ENCODE data around the gene DIP2C. TPM values are rescaled to one million over a fixed set of nuclear protein-coding genes. Genes with fewer than 3 reads are reported as not detected.

DIP2C gene
- polyA plus RNA-seq, 2 donors = 2.2 to 2.7 TPM

- WGBS, 2 donors = 72 to 73% methylated on average over 10 of the region's 10 CpGs
- Histone ChIP-seq H3K9me3 (ENCODE audit: control insufficient read depth in 2 of 2, insufficient read depth in 1 of 2, low read depth in 1 of 2, low read length in 1 of 2) (no peaks in the 10 kb centered on the region), H3K4me1 (ENCODE audit: control insufficient read depth in 2 of 2, insufficient read depth in 2 of 2, low read length in 1 of 2) (peaks cover 6% of the 10 kb centered on the region in 2 donors)
Measured at GRCh38 chr10:576130-576465, 113.4 kb downstream of the DIP2C start.

DNA sequence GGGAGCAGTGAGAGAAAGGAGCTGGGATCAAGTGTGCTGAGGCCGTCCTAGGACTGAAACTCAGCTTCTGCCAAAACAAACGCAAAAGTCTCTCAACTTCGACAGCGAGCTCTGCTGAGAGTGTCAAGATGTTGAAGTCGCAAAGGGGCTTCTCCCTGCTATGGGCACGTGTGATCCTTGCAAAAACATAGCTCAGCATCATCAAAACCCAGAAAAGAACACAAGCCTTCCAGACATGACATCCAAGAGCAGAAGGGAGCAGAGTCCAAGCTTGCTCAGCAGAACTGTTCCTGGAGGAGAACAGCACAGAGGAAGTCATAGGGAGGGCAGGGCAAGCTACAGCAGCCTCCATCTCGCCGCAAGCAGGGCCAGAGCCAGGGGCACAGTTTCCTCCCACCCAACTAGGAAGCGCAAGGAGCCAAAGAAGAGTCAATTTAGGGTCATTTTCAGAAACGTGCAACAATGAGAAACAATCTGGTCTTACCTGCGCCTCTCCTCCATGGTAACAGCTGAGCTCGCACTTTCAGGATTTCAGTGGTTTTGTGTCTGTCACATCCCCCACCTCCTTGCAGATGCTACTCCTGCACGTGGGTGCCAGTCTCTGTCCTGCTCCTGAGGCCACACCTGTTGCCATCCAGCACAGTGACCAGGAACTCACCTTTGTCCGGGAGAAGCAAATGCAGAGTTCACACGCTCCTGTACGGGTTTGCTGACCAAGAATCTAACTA, 113.9 kb downstream of the DIP2C start:
- no peaks in the 10 kb centered on the region for H3K27me3 ChIP-seq (ENCODE audit: control insufficient read depth in 1 of 2, insufficient read depth in 2 of 2, low read length in 2 of 2)
- H3K27ac ChIP-seq (ENCODE audit: low read depth in 2 of 2, low read length in 1 of 2) = no peak overlapping the region
- no peaks in the 10 kb centered on the region for H3K36me3 ChIP-seq (ENCODE audit: control insufficient read depth in 2 of 2, insufficient read depth in 2 of 2, low read length in 1 of 2)
- peaks cover 6% of the 10 kb centered on the region in 2 donors for H3K4me1 ChIP-seq (ENCODE audit: control insufficient read depth in 2 of 2, insufficient read depth in 2 of 2, low read length in 1 of 2)
- no peak overlapping the region for H3K4me3 ChIP-seq (ENCODE audit: low read depth in 1 of 2, low read length in 2 of 2)
- H3K9me3 ChIP-seq (ENCODE audit: control insufficient read depth in 2 of 2, insufficient read depth in 1 of 2, low read depth in 1 of 2, low read length in 1 of 2) = no peaks in the 10 kb centered on the region
- WGBS, 2 donors = 66 to 68% methylated on average over 16 of the region's 16 CpGs

More at GRCh38 chr10:576130-576465, 113.4 kb downstream of the DIP2C start:
- no peak overlapping the region for H3K27ac ChIP-seq (ENCODE audit: low read depth in 2 of 2, low read length in 1 of 2)
- no peaks in the 10 kb centered on the region for H3K36me3 ChIP-seq (ENCODE audit: control insufficient read depth in 2 of 2, insufficient read depth in 2 of 2, low read length in 1 of 2)
- no peak overlapping the region for H3K4me3 ChIP-seq (ENCODE audit: low read depth in 1 of 2, low read length in 2 of 2)
- no peaks in the 10 kb centered on the region for H3K27me3 ChIP-seq (ENCODE audit: control insufficient read depth in 1 of 2, insufficient read depth in 2 of 2, low read length in 2 of 2)

GRCh38 chr10:572696-573095, 116.8 kb downstream of the DIP2C start:
- Histone ChIP-seq H3K9me3 (ENCODE audit: control insufficient read depth in 2 of 2, insufficient read depth in 1 of 2, low read depth in 1 of 2, low read length in 1 of 2) (no peaks in the 10 kb centered on the region), H3K36me3 (ENCODE audit: control insufficient read depth in 2 of 2, insufficient read depth in 2 of 2, low read length in 1 of 2) (no peaks in the 10 kb centered on the region), H3K4me3 (ENCODE audit: low read depth in 1 of 2, low read length in 2 of 2) (no peak overlapping the region), H3K27ac (ENCODE audit: low read depth in 2 of 2, low read length in 1 of 2) (no peak overlapping the region), H3K27me3 (ENCODE audit: control insufficient read depth in 1 of 2, insufficient read depth in 2 of 2, low read length in 2 of 2) (no peaks in the 10 kb centered on the region), H3K4me1 (ENCODE audit: control insufficient read depth in 2 of 2, insufficient read depth in 2 of 2, low read length in 1 of 2) (peaks cover 6% of the 10 kb centered on the region in 2 donors)
- WGBS, 2 donors = 83 to 85% methylated on average over 12 of the region's 12 CpGs

DNA sequence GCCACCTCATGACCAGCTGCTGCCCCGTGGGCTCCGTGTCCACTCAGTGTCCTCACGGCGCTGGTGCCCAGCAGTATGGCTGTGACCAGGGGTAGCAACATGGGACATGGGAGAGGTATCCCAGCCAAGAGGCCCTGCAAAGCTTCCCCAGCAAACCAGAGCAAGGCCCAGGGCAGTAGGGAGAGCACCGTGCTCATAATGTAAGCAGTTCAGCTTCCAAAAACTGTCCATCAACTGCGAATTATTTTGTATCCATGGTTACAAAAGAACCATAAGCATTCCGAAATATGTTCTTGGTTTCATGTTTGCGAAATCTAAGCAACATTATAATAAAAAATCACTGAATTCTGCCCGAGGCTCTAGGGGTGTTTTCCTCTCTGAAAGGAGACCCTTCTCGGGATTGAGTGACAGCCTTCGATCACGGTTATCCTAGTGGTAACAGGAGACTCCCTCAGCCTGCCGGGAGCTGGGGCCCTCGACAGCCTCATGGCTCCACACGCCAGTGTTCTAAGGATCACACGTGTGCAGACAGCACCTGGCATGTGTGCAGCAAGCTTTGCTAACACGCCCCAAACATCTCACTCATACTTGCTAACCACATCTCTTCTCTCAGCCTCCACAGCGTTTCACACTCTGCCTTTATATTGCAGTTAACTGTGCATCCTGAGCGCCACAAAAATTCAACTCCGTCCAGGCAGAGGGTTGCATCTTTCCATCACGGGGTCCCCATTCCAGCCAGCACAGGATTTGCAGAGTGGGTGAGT, 117.6 kb downstream of the DIP2C start:
- H3K27ac ChIP-seq (ENCODE audit: low read depth in 2 of 2, low read length in 1 of 2) = no peak overlapping the region

DNA sequence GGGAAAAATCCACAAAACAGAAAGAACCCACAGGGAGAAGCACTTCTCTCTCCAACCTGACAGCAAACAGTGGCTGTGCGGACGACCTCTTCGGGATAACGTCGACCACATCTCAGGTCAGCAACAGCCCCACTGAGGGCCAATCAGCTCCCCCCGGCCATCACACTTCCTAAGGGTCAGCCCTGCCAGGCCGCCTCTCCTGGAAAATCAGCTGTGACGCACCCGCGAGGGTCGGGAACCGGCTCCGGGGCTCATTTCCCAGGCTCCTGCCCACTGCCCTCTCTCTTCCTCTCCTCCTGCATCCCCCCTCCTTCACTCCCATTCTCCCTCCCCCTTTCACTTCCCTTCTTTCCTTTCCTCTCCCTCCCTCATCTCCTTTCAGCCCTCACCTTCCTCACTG, 118.3 kb downstream of the DIP2C start:
- 69 to 77% methylated on average over 13 of the region's 13 CpGs for WGBS, 2 donors
- no peaks in the 10 kb centered on the region for H3K9me3 ChIP-seq (ENCODE audit: control insufficient read depth in 2 of 2, insufficient read depth in 1 of 2, low read depth in 1 of 2, low read length in 1 of 2)
- H3K36me3 ChIP-seq (ENCODE audit: control insufficient read depth in 2 of 2, insufficient read depth in 2 of 2, low read length in 1 of 2) = no peaks in the 10 kb centered on the region
- H3K27me3 ChIP-seq (ENCODE audit: control insufficient read depth in 1 of 2, insufficient read depth in 2 of 2, low read length in 2 of 2) = no peaks in the 10 kb centered on the region
- peaks cover 4 to 6% of the 10 kb centered on the region in 2 donors for H3K4me1 ChIP-seq (ENCODE audit: control insufficient read depth in 2 of 2, insufficient read depth in 2 of 2, low read length in 1 of 2)
- H3K4me3 ChIP-seq (ENCODE audit: low read depth in 1 of 2, low read length in 2 of 2) = no peak overlapping the region
- peak overlapping the region in 1 of 2 donors; percentile 45 for H3K27ac ChIP-seq (ENCODE audit: low read depth in 2 of 2, low read length in 1 of 2)

More for the DNA sequence above, 117.6 kb downstream of the DIP2C start:
- Histone ChIP-seq H3K27me3 (ENCODE audit: control insufficient read depth in 1 of 2, insufficient read depth in 2 of 2, low read length in 2 of 2) (no peaks in the 10 kb centered on the region), H3K4me1 (ENCODE audit: control insufficient read depth in 2 of 2, insufficient read depth in 2 of 2, low read length in 1 of 2) (peaks cover 6% of the 10 kb centered on the region in 2 donors), H3K9me3 (ENCODE audit: control insufficient read depth in 2 of 2, insufficient read depth in 1 of 2, low read depth in 1 of 2, low read length in 1 of 2) (no peaks in the 10 kb centered on the region), H3K4me3 (ENCODE audit: low read depth in 1 of 2, low read length in 2 of 2) (no peak overlapping the region), H3K36me3 (ENCODE audit: control insufficient read depth in 2 of 2, insufficient read depth in 2 of 2, low read length in 1 of 2) (no peaks in the 10 kb centered on the region)
- WGBS, 2 donors = 71 to 78% methylated on average over 21 of the region's 21 CpGs

GRCh38 chr10:570628-571163, 118.8 kb downstream of the DIP2C start:
- no peaks in the 10 kb centered on the region for H3K27me3 ChIP-seq (ENCODE audit: control insufficient read depth in 1 of 2, insufficient read depth in 2 of 2, low read length in 2 of 2)
- no peaks in the 10 kb centered on the region for H3K9me3 ChIP-seq (ENCODE audit: control insufficient read depth in 2 of 2, insufficient read depth in 1 of 2, low read depth in 1 of 2, low read length in 1 of 2)
- WGBS, 2 donors = 82 to 85% methylated on average over 20 of the region's 20 CpGs
- H3K36me3 ChIP-seq (ENCODE audit: control insufficient read depth in 2 of 2, insufficient read depth in 2 of 2, low read length in 1 of 2) = no peaks in the 10 kb centered on the region
- H3K4me3 ChIP-seq (ENCODE audit: low read depth in 1 of 2, low read length in 2 of 2) = no peak overlapping the region
- H3K27ac ChIP-seq (ENCODE audit: low read depth in 2 of 2, low read length in 1 of 2) = peak overlapping the region in 1 of 2 donors; percentile 45
- H3K4me1 ChIP-seq (ENCODE audit: control insufficient read depth in 2 of 2, insufficient read depth in 2 of 2, low read length in 1 of 2) = peaks cover 2 to 4% of the 10 kb centered on the region in 2 donors

- no peak overlapping the region for H3K27ac ChIP-seq (ENCODE audit: low read depth in 2 of 2, low read length in 1 of 2)
- H3K27me3 ChIP-seq (ENCODE audit: control insufficient read depth in 1 of 2, insufficient read depth in 2 of 2, low read length in 2 of 2) = no peaks in the 10 kb centered on the region
- H3K4me3 ChIP-seq (ENCODE audit: low read depth in 1 of 2, low read length in 2 of 2) = no peak overlapping the region
- peaks cover 2% of the 10 kb centered on the region in 2 donors for H3K4me1 ChIP-seq (ENCODE audit: control insufficient read depth in 2 of 2, insufficient read depth in 2 of 2, low read length in 1 of 2)
- 91 to 94% methylated on average over 7 of the region's 7 CpGs for WGBS, 2 donors
- H3K9me3 ChIP-seq (ENCODE audit: control insufficient read depth in 2 of 2, insufficient read depth in 1 of 2, low read depth in 1 of 2, low read length in 1 of 2) = no peaks in the 10 kb centered on the region
- H3K36me3 ChIP-seq (ENCODE audit: control insufficient read depth in 2 of 2, insufficient read depth in 2 of 2, low read length in 1 of 2) = no peaks in the 10 kb centered on the region
Measured at GRCh38 chr10:569961-570627, 119.4 kb downstream of the DIP2C start.

DNA sequence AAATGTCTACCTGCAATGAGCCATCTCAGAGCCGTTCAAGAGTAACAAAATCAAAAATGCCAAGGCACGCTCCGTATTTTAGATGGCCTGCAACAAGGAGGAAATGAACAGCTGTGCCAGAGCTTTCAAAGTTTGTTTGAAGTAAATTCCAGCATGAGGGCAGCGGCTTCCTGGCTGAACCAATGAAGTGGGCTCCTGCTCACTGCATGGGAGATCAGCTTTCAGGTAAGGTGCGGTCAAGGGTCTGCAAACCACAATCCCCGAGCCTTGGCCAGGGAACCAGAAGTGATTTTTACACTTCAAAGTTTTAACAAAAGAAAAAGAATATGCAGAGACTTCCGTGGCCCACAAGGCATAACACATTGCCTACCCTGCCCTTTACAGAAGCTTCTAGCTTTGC, 120.6 kb downstream of the DIP2C start:
- 88 to 96% methylated on average over 7 of the region's 7 CpGs for WGBS, 2 donors
- H3K27me3 ChIP-seq (ENCODE audit: control insufficient read depth in 1 of 2, insufficient read depth in 2 of 2, low read length in 2 of 2) = no peaks in the 10 kb centered on the region
- no peak overlapping the region for H3K4me3 ChIP-seq (ENCODE audit: low read depth in 1 of 2, low read length in 2 of 2)

DNA sequence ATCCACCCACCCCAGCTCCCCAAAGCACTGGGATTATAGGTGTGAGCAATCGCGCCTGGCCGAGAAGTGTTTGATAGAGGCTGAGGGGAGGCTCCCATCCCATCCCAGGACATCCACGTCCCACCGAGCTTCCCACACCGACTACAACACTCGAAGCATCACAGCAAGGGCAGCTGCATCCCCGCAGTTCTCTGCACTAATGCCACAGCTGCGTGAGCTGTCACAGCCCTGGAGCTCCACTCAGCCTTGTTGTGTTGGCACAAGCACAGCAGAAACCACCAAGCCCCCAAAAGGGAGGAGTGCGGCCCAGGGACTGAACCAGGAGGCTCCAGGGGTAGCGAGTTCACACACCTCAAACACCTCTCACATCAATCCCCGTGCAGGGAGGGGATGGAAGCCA, 121.6 kb downstream of the DIP2C start:
- peaks cover 2% of the 10 kb centered on the region in 2 donors for H3K4me1 ChIP-seq (ENCODE audit: control insufficient read depth in 2 of 2, insufficient read depth in 2 of 2, low read length in 1 of 2)
- WGBS, 2 donors = 92% methylated on average over 12 of the region's 12 CpGs
- H3K9me3 ChIP-seq (ENCODE audit: control insufficient read depth in 2 of 2, insufficient read depth in 1 of 2, low read depth in 1 of 2, low read length in 1 of 2) = peaks cover 0 to 7% of the 10 kb centered on the region in 2 donors
- H3K4me3 ChIP-seq (ENCODE audit: low read depth in 1 of 2, low read length in 2 of 2) = no peak overlapping the region
- H3K27me3 ChIP-seq (ENCODE audit: control insufficient read depth in 1 of 2, insufficient read depth in 2 of 2, low read length in 2 of 2) = no peaks in the 10 kb centered on the region
- no peaks in the 10 kb centered on the region for H3K36me3 ChIP-seq (ENCODE audit: control insufficient read depth in 2 of 2, insufficient read depth in 2 of 2, low read length in 1 of 2)
- H3K27ac ChIP-seq (ENCODE audit: low read depth in 2 of 2, low read length in 1 of 2) = no peak overlapping the region

More for the DNA sequence above, 120.6 kb downstream of the DIP2C start:
- H3K4me1 ChIP-seq (ENCODE audit: control insufficient read depth in 2 of 2, insufficient read depth in 2 of 2, low read length in 1 of 2) = peaks cover 2% of the 10 kb centered on the region in 2 donors
- H3K27ac ChIP-seq (ENCODE audit: low read depth in 2 of 2, low read length in 1 of 2) = no peak overlapping the region
- H3K36me3 ChIP-seq (ENCODE audit: control insufficient read depth in 2 of 2, insufficient read depth in 2 of 2, low read length in 1 of 2) = no peaks in the 10 kb centered on the region
- H3K9me3 ChIP-seq (ENCODE audit: control insufficient read depth in 2 of 2, insufficient read depth in 1 of 2, low read depth in 1 of 2, low read length in 1 of 2) = peaks cover 0 to 7% of the 10 kb centered on the region in 2 donors

Data from esophagus (tissue), 2 donors.